NOMO-1 treated with dmso at 0.1 percent for 144 hours (cell line): ENCODE measurements around the gene CACNA1E.
"Not testable (repeated sequence)": the region's sequence is repeated elsewhere in the genome, so short reads cannot be mapped to it uniquely, and the experiment has no call there.

Experiments used
- DNase-seq: peaks from one replicate; lab custom pipeline; 2025; ENCODE audit not compliant: unreplicated experiment; lab: John Stamatoyannopoulos, UW

CACNA1E gene

GRCh38 chr1:181798191-181798926 is 315.0 kb downstream of the CACNA1E start:
- DNase-seq, result no peak

GRCh38 chr1:181801617-181802016 is 318.3 kb downstream of the CACNA1E start:
- no peak for DNase-seq

- no peak for DNase-seq
Observed at GRCh38 chr1:181802466-181802865, 319.1 kb downstream of the CACNA1E start.

DNA sequence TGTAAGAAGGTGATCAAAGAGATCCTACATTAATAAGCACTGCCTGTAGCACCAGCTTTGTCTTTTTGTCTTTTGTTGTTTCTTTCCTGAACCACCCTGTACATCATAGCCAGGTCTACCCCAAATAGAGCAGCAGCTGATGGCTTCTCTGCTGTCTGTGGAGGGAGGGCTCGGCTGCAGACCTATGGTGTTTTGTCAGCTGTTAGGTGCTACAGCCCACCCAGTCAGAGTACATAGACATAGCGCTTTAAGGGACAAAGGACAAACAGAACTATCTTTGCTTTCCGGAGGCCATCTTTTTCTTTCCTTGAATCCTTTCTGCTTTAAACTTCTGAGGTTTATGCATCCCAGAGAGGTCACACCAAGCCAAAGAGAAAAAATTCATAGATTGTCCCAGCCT is 320.1 kb downstream of the CACNA1E start:
- DNase-seq, result no peak

GRCh38 chr1:181804989-181805388 is 321.7 kb downstream of the CACNA1E start:
- DNase-seq, result no peak

- DNase-seq, result no peak
Observed at GRCh38 chr1:181806746-181807145, 323.4 kb downstream of the CACNA1E start.

DNA sequence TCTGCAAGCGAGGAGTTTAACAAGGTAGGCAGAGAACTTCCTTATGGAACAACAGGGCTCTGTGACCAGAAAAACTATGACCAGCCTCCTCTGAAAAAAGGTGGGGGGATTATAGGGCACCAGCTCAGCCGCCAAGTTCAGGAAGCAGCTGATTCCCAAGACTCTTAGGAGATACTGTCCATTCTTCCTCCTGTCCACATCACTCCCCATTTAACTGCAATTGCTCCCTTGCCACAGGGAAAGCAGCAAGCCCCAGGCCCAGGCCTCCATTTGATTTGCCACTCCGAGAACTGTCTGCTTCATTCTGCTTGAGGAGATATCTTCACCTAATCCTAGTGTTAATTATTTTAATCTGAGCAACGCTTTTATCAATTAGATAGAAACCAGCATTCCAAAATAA is 323.9 kb downstream of the CACNA1E start:
- DNase-seq, result no peak

GRCh38 chr1:181809991-181810545 is 326.8 kb downstream of the CACNA1E start:
- no peak for DNase-seq

DNA sequence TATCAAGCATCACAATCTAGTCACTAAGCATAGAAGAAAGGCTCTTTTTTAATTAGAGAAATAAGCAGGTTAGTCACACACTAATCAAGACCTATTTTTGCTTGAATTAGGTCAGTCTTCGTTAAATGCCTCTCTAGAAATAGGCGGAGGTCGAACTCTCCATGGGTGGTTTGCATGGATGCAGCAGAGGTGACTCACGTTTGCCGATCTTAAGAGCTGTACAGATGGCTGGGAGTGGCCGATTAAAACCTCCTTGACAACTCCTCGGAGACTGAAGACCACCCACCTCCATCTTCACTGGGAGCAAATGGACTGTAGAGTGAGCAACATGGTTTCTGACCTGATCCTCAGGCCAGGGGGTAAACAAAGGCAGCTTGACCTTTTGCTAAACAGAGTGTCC is 328.9 kb downstream of the CACNA1E start:
- DNase-seq, result no peak

DNA sequence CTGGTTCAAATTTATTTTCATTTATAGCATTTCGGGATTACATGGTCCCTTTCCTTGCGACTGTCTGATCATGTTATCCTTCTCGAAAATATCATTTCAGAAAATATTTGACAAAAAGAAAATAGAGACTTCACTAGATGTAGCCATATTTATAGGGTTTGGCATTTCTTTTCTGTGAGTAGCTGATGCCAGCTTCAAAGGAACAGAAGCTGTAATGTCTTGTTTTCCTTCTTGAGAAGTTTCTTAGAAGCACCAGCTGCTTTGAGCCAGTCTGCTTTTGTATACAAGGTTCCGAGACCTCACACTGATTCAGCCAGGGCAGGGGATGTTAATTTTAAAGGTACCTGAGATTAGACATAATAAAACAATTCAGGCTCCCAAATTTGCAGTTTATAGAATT is 329.9 kb downstream of the CACNA1E start:
- DNase-seq, result no peak

- no peak for DNase-seq
Observed at GRCh38 chr1:181816608-181817007, 333.3 kb downstream of the CACNA1E start.

DNA sequence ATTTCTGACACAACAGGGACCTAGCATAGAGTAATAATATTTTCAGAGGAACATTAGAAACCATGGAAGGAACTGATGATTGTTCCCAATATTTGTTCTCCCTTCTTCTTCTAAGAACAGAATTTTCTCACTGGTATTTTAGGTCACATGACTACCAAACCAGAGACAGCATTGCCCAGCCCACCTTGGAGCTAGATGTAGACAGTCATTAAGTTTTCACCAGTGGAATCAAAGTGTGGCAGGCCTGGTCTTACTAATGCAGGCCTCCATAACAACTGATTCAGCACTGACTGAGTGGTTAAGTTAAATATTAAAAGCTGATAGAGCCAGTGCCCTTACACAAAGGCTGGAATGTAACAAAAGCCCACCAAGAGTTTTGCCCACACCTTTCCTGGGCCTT is 333.8 kb downstream of the CACNA1E start:
- no peak for DNase-seq

GRCh38 chr1:181818459-181818858 is 335.1 kb downstream of the CACNA1E start:
- no peak for DNase-seq

- no peak for DNase-seq
Observed at GRCh38 chr1:181818943-181819342, 335.6 kb downstream of the CACNA1E start.

DNA sequence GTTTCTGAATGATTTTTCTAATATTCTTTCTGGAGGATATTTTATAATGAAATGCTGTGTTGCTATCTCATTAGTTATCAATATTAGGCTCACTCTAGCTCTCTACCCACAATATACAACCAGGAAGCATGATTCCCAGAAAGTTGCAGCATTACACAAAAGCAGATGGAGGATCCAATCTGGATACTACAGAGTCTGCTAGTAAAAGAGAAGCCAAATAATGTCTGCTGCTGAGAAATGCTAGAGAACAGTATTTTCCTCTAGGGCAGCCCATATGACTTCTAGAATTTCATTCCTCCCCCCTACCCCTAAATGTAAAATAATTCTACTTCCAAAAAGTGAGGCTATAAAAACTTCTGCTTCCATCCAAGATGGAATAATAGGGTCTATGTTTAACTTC is 338.4 kb downstream of the CACNA1E start:
- no peak for DNase-seq

- not testable (repeated sequence) for DNase-seq
Observed at GRCh38 chr1:181832173-181832880, 349.0 kb downstream of the CACNA1E start.

DNA sequence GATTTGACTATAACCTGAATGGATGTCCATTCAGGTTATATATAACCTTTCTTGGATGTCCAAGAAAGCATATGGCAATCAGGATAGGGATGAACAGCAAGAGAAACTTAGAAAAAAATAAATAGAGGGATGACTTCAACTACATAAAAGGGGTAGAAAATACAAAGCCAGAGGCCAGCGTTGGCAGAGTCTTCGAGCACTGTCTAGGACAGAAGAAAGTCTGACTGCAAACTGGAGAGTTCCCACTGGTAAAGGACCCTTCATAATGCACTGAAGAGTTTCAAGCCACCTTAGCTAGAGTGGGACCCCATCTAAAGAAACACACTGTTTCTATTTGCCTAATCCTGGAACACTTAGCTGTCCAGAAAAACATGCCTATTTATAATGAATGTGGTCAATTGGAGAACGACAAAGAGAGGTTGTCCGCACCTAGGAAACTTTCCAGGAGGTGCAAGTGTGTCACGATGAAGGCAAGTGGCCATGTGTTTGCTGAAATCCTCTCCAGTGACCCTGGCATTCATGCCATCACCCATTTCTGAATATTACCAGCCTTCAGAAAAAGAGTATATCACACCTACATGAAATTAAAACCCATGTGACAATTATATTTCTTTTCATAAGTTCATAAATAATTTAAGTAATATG is 362.8 kb downstream of the CACNA1E start:
- DNase-seq, result no peak

DNA sequence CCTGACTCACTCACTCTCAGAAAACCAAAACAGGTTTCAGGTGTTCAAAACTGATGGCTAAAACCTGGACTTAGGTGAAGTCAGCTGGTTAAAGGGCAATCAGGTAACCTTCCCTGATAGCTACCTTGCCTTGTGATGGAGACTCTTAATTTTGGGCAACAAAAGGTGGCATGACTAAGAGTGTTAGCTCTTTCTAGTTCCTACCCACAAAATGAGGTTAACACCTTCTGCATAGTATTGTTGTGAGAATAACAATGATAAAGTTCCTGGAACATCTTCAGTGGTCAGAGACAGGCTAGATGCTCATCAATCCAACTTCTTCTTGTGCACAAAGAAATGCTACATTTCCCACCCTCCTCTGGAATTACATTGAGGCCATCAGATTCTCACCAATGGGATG is 363.4 kb downstream of the CACNA1E start:
- no peak for DNase-seq

DNA sequence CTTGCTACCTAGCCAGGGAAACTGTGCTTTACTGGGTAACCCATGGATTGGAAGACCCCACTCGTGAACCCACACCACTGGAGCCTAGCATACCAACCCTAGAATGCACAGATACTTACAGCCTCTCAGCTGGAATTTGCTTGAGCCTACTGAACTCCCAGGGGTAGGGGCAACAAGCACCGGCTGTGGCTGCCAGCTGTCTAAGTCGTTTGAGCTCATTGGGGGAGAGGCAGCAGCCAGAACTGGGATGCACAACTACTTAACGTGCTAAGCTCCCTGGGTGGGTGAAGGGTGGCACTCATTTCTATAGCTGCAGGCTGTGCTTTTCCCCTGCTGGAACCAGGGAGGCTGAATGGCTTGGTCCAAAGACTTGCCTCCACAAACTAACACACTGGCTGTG is 365.8 kb downstream of the CACNA1E start:
- DNase-seq, result no peak

- not testable (repeated sequence) for DNase-seq
Observed at GRCh38 chr1:181854212-181854611, 370.9 kb downstream of the CACNA1E start.

DNA sequence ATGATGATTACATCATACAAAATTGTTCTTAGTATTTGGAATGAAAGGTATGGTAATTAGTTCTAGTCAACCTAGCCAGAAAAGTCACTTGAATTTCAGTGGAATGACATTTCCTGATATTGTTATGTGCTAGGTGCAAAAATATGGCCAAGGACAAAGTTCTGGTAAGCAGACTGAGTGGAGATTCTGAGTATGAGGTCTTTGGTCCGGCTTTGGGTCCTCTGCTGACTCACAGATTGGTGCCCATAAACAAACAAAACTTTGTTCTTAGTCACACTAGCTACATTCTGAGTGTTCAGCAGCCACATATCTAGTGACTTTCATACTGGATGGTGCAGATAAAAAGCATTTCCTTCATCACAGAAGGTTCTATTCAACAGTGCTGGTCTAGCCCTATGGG is 372.1 kb downstream of the CACNA1E start:
- DNase-seq, result no peak
